ENCODE measurements around the gene RAD52. TPM values are rescaled to one million over a fixed set of nuclear protein-coding genes. Genes with fewer than 3 reads are reported as not detected.

RAD52 gene
- total RNA-seq, 1 experiment from 2014 or later = 15.3 TPM

- Histone ChIP-seq H2AFZ (ENCODE audit: low read length) (no peak overlapping the region), H3K9ac (ENCODE audit: extremely low read depth, insufficient read length, low read length) (no peak overlapping the region), H3K79me1 (ENCODE audit: insufficient read depth, low read depth, low read length, poor library complexity, severe bottlenecking) (no peaks in the 10 kb centered on the region), H2BK12ac (ENCODE audit: insufficient read length, low read depth, low read length) (no peak overlapping the region), H3K27ac (ENCODE audit: insufficient read length, low read depth, low read length) (no peak overlapping the region), H3K9me3 (ENCODE audit: control insufficient read depth, low read depth, low read length) (no peaks in the 10 kb centered on the region), H3K23ac (ENCODE audit: insufficient read length, low read depth, low read length) (no peak overlapping the region), H4K8ac (replicated peaks; ENCODE audit: insufficient read length, low read depth, low read length) (no peak overlapping the region), H3K56ac (ENCODE audit: insufficient read length, low read depth, low read length) (no peak overlapping the region), H4K5ac (ENCODE audit: insufficient read length, low read depth, low read length) (no peak overlapping the region), H3K4me1 (ENCODE audit: insufficient read depth, low read length) (peaks cover 3% of the 10 kb centered on the region), H4K91ac (ENCODE audit: insufficient read length, low read depth, low read length) (no peak overlapping the region), H2BK15ac (ENCODE audit: low read depth, low read length) (no peak overlapping the region), H3K79me2 (ENCODE audit: insufficient read depth, low read length) (peaks cover 2% of the 10 kb centered on the region; the same call in 1 of the 2 replicates), H2AK5ac (ENCODE audit: insufficient read length, low read length) (no peak overlapping the region), H3K23me2 (ENCODE audit: insufficient read length, low read depth, low read length, poor library complexity, severe bottlenecking) (no peaks in the 10 kb centered on the region), H3K4me2 (ENCODE audit: insufficient read depth, insufficient read length, low read length) (no peak overlapping the region), H2BK5ac (ENCODE audit: insufficient read length, low read length) (no peak overlapping the region), H3K4ac (ENCODE audit: low read depth, low read length) (no peak overlapping the region), H4K20me1 (ENCODE audit: control insufficient read depth, insufficient read depth, insufficient read length) (no peaks in the 10 kb centered on the region), H3K27me3 (ENCODE audit: insufficient read depth, low read length) (no peaks in the 10 kb centered on the region), H3K14ac (ENCODE audit: insufficient read depth, low read length) (no peak overlapping the region), H2BK20ac (ENCODE audit: low read depth, low read length, poor library complexity, severe bottlenecking) (no peak overlapping the region), H3T11ph (ENCODE audit: low read length) (no peak overlapping the region), H3K18ac (ENCODE audit: insufficient read length, low read depth, low read length) (no peak overlapping the region), H2BK120ac (ENCODE audit: low read depth, low read length, poor library complexity, severe bottlenecking) (no peak overlapping the region)
- Mint-ChIP-seq H3K9me3 (no peaks in the 10 kb centered on the region), H3K27me3 (ENCODE audit: low read depth) (no peaks in the 10 kb centered on the region; the same call in 1 of the 2 replicates), H3K27ac (no peak overlapping the region), H3K36me3 (ENCODE audit: insufficient read depth in 1 of 3, low read depth in 3 of 3) (no peaks in the 10 kb centered on the region; a peak in 1 of 7 replicates), H3K4me3 (no peak overlapping the region), H3K4me1 (peaks cover 24% of the 10 kb centered on the region in 2 experiments)
- DNase-seq = no peak
- WGBS (ENCODE audit: extremely low coverage, insufficient read length, low lambda C conversion rate) = no CpG with 5 or more reads among the region's 2 CpGs
- no peak for TF ChIP-seq CTCF (conservative IDR thresholded peaks at IDR 0.05)
Observed at GRCh38 chr12:989051-989450, 39.6 kb upstream of the RAD52 start.
